Central memory CD4-positive, alpha-beta T cell (primary cell): ENCODE data around the gene TMEM154.
"Not testable (repeated sequence)": the region's sequence is repeated elsewhere in the genome, so short reads cannot be mapped to it uniquely, and the experiment has no call there.

Source experiments
- DNase-seq: peaks from one replicate; pipeline ENCODE4 v3.0.0; 2022

Gene TMEM154

GRCh38 chr4:152665691-152666395, 14.0 kb downstream of the TMEM154 start:
- no peak for DNase-seq

GRCh38 chr4:152664067-152664378, 15.8 kb downstream of the TMEM154 start:
- DNase-seq: not testable (repeated sequence)

- no peak for DNase-seq
Measured at GRCh38 chr4:152663203-152664066, 16.4 kb downstream of the TMEM154 start.

- DNase-seq: no peak
Measured at GRCh38 chr4:152661649-152662048, 18.1 kb downstream of the TMEM154 start.

GRCh38 chr4:152660526-152660925, 19.3 kb downstream of the TMEM154 start:
- DNase-seq: no peak

GRCh38 chr4:152659806-152660205, 20.0 kb downstream of the TMEM154 start:
- DNase-seq: no peak

GRCh38 chr4:152657657-152658056, 22.1 kb downstream of the TMEM154 start:
- no peak for DNase-seq

- DNase-seq: no peak
Measured at GRCh38 chr4:152655272-152656129, 24.3 kb downstream of the TMEM154 start.

GRCh38 chr4:152652102-152652501, 27.7 kb downstream of the TMEM154 start:
- DNase-seq: no peak

GRCh38 chr4:152651473-152652060, 28.2 kb downstream of the TMEM154 start:
- DNase-seq: no peak

- DNase-seq: no peak
Measured at GRCh38 chr4:152646221-152646620, 33.6 kb downstream of the TMEM154 start.

GRCh38 chr4:152644130-152644529, 35.7 kb downstream of the TMEM154 start:
- DNase-seq: no peak

- peak; percentile 4 for DNase-seq
Measured at GRCh38 chr4:152643153-152644035, 36.4 kb downstream of the TMEM154 start.

GRCh38 chr4:152640058-152640921, 39.5 kb downstream of the TMEM154 start:
- peak; percentile 26 for DNase-seq

GRCh38 chr4:152635851-152636250, 43.9 kb downstream of the TMEM154 start:
- DNase-seq: no peak

- no peak for DNase-seq
Measured at GRCh38 chr4:152634110-152634760, 45.6 kb downstream of the TMEM154 start.

- no peak for DNase-seq
Measured at GRCh38 chr4:152633118-152633517, 46.7 kb downstream of the TMEM154 start.

GRCh38 chr4:152630324-152630723, 49.5 kb downstream of the TMEM154 start:
- no peak for DNase-seq

GRCh38 chr4:152629908-152630307, 49.9 kb downstream of the TMEM154 start:
- no peak for DNase-seq

GRCh38 chr4:152628128-152628527, 51.7 kb downstream of the TMEM154 start:
- DNase-seq: no peak
